GM21367 (cell line): ENCODE results near the gene KCP.

Experiments used
- ATAC-seq: cut with Tn5 transposase; IDR thresholded peaks from one replicate; pipeline ENCODE4 v1.9.1; 2021; ENCODE audit not compliant: unreplicated experiment

Gene KCP

GRCh38 chr7:128908750-128909624 is 1.5 kb downstream of the KCP start:
- ATAC-seq, result no peak

- no peak for ATAC-seq
Observed at GRCh38 chr7:128906766-128907559, 3.5 kb downstream of the KCP start.

GRCh38 chr7:128906001-128906765 is 4.3 kb downstream of the KCP start:
- ATAC-seq, result no peak

GRCh38 chr7:128904381-128905197 is 5.9 kb downstream of the KCP start:
- ATAC-seq, result no peak

GRCh38 chr7:128903621-128904361 is 6.7 kb downstream of the KCP start:
- no peak for ATAC-seq

- ATAC-seq, result no peak
Observed at GRCh38 chr7:128902761-128903585, 7.5 kb downstream of the KCP start.

GRCh38 chr7:128900237-128900636 is 10.3 kb downstream of the KCP start:
- ATAC-seq, result no peak

GRCh38 chr7:128899392-128899791 is 11.1 kb downstream of the KCP start:
- ATAC-seq, result no peak

GRCh38 chr7:128895320-128895719 is 15.2 kb downstream of the KCP start:
- no peak for ATAC-seq

GRCh38 chr7:128894101-128894440 is 16.4 kb downstream of the KCP start:
- ATAC-seq, result no peak

GRCh38 chr7:128893251-128894100 is 17.0 kb downstream of the KCP start:
- ATAC-seq, result no peak

GRCh38 chr7:128892521-128893250 is 17.8 kb downstream of the KCP start:
- no peak for ATAC-seq

- no peak for ATAC-seq
Observed at GRCh38 chr7:128891942-128892269, 18.6 kb downstream of the KCP start.

- ATAC-seq, result no peak
Observed at GRCh38 chr7:128891110-128891941, 19.2 kb downstream of the KCP start.

GRCh38 chr7:128890306-128891109 is 20.0 kb downstream of the KCP start:
- no peak for ATAC-seq

- ATAC-seq, result no peak
Observed at GRCh38 chr7:128889121-128889520, 21.4 kb downstream of the KCP start.
